HG03558 (cell line): ENCODE results near the gene FBXW2.
"Not testable (repeated sequence)": the region's sequence is repeated elsewhere in the genome, so short reads cannot be mapped to it uniquely, and the experiment has no call there.

ENCODE experiments used
- ATAC-seq: cut with Tn5 transposase; IDR thresholded peaks from one replicate; pipeline ENCODE4 v1.9.1; 2021; ENCODE audit warnings: moderate number of reproducible peaks; ENCODE audit not compliant: unreplicated experiment; ENCODE audit errors: extremely low read depth

The FBXW2 gene

DNA sequence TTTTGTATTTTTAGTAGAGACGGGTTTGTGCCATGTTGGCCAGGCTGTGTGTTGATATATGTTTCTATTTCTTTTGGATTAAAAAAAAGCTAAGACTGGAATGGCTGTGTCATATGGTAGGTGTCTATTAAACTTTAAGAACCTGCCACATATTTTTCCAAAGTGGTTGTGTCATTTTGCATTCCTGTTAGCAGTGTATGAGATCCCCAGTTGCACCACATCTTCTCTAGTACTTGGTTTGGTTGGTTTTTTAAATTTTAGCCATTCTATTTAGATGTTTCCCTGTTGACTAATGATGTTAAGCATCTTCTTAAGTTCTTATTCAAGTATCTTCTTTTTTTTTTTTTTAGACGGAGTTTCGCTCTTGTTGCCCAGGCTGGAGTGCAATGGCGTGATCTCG, 42.8 kb downstream of the FBXW2 start:
- no peak for ATAC-seq

DNA sequence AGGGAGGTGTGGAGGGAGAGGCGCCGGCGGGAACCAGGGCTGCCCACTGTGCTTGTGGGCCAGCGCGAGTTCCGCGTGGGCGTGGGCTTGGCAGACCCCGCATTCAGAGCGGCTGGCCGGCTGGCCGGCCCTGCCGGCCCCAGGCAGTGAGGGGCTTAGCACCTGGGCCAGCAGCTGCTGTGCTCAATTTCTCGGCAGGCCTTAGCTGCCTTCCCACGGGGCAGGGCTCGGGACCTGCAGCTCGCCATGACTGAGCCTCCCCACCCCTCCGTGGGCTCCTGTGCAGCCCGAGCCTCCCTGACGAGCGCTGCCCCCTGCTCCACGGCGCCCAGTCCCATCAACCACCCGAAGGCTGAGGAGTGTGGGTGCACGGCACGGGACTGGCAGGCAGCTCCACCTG, 46.9 kb downstream of the FBXW2 start:
- not testable (repeated sequence) for ATAC-seq

GRCh38 chr9:120745278-120745677, 47.9 kb downstream of the FBXW2 start:
- ATAC-seq = no peak

GRCh38 chr9:120742951-120743416, 50.2 kb downstream of the FBXW2 start:
- no peak for ATAC-seq

DNA sequence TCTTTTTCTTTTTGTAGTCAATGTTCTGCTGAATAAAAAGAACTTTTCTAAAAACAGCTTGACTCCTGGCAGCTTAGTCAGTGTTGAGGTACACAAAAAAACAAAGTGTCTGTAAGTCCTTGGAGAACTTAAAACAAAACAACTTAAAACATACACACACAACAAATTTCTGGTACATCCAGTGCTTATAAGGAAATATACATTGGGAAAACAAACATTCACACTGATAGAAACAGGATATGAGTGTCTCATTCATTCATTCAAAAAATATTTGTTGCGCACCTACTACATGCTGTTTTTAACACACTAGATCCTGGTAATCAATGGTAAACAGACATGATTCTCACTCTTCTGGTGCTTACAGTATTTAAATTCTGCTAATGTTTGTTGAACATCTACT, 51.5 kb downstream of the FBXW2 start:
- no peak for ATAC-seq

DNA sequence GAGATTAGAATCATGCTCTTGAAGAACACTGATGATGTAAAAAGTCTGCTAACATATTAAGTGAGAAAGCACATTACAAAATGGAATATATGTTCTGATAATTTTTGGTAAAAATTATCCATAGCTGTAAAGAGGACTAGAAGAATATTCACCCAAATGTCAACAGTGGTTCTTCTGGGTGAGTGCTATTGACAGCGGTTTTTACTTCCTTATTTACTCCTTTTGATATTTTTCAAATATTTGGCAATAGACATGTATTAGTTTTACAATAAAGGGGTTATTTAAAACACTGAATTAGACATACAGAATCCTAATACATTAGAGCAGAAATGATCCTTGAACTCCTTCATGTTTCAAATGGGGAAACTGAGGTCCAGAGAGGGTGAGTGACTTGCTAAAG, 52.0 kb downstream of the FBXW2 start:
- ATAC-seq = no peak

DNA sequence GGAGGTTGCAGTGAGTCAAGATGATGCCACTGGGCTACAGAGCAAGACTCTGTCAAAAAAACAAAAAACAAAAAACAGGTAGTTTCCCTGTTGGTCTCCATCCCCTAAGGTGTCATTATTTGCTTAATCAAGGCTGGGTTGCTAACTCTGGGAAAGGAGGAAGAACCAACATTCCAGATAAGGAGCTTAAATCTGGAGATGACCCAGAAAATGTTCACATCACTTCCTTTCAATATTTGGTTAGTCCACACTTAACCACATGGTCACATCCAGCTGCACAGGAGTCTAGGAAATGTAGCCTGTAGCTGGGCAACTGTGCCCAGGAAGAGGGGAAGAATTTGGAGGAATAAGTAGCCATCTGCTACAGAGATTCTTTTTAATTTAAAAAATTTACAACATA, 53.1 kb downstream of the FBXW2 start:
- no peak for ATAC-seq

DNA sequence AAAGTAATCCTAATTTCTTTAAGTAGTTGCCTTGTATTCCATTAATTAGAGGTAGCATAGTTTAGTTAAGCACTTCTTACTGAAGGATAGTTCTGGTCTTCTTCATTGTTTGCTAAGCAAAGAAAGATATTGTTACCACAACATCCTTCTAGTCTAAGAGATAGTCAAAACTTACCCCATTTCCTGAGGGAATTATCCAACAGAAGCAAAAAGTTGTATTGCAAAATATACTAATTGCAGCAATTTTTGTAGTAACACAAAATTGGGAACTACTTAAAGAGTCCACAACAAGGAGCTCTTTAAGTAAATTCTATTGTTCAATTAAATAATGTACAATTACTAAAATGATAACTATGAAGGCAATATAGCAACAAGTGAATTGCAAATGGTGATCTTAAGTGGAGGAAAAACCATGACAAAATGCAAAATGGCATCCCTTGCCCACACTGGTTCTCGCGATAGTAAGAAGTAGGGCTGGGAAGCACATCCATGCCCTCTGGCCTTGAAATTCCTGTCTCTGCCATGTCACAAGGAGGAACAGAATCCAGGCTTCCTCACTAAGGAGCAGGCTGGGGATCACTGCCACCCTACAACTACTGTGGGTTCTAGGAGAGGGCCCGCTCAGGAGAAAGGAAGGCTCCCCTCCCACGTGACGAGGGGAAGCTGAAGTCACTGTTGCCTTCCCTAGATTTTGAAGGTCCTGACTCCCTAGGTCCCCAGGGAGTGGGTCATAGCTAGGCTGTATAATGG, 55.6 kb downstream of the FBXW2 start:
- ATAC-seq = no peak

GRCh38 chr9:120736881-120737280, 56.3 kb downstream of the FBXW2 start:
- no peak for ATAC-seq

- ATAC-seq = no peak
Measured at GRCh38 chr9:120735415-120736126, 57.6 kb downstream of the FBXW2 start.

DNA sequence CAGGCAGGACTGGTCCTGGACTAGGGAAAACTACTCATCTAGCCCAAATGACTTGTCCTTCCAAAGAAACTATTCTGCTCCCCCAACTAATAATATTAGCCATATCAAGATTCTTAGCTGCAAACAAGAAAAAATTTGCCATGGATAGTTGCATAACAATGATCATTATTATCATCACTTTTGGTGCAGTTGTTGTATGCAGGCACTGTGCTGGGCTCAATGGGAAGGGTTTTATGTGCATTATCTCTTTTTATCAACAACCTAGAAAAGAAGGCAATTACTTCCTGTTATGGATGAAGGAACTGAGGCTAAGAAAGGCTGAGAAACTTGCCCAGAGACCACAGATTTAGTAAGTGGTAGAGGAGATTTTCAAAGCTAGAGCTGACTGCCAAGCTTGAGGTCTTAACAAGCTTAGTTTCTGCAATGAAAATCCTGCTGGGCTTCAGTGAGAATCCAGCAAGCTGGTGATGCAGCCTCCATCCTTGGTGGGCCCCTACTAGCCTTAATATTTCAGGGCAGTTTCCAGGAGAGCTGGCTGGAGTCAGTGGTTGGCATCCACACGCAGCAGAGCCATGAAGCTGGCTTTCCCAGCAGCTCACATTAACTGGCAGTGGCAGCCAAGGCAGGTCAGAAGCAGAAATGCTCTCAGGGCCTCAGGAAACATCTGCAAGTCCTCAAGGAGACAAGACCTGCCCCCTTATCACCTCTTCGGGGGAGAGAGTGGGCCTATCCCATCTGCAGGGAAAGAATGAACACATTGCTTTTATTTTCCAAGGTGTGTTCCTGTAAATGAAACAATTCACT, 58.4 kb downstream of the FBXW2 start:
- ATAC-seq = no peak

- ATAC-seq = no peak
Measured at GRCh38 chr9:120733190-120733589, 60.0 kb downstream of the FBXW2 start.

DNA sequence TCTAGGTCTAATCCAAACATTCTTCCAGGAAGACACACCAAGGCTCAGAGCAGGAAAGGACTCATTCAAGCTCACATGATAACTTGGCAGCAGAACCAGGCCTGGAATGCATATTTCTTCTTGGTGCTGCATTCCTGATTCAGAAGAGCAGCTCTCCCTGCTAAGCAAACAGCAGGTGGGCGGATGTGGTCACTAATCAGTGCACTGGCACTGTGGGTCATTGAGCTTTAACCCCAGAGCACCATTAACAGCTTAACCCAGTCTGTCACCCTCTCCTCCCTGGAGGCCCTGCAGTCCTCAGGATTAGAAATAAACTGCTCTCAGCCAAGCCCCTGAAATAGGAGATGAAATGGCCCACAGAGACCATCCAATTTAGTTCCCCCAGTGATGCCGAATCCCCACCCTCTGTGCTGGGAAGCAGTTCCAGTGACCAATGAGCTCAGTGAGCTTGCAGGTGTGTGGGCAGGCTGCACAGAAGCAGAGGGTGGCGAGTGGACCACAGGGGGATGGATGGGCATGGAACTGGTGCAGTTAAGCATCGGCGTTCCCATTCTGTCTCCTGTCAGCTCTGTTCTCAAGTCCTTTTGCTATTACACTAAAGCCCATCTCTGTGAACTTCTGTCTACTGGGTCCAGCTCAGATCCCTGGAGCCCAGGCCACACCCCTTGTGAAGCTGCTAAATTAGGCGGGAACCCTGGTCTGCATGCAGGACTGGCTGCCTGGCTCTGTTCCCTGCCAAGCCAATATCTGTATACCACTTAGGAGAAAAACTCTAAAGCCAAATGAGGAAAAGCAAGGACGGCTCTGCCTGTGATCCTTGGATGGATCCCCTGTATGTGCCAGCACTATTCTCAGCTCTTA, 62.3 kb downstream of the FBXW2 start:
- no peak for ATAC-seq

DNA sequence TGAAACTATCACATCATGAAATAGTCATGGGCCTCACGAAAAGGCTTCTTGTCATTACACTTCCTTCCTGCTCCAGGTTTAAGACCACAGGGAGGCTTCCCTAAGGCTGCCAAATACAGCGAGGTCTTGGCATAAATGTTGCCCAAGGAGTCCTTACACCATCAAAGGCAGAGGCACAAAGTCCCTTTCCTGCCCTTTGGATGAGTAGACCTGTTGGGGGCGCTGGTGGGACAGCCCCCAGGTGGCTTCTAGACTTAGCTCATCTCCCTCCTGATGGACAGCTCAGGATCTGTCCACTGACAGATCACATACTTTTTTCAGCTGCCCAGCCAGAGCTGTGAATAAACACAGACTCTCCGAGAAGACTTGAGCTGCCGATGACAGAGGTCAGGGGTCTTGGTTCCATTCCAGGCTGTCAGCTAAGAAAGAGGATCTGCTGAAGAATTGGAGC, 63.4 kb downstream of the FBXW2 start:
- ATAC-seq = no peak

DNA sequence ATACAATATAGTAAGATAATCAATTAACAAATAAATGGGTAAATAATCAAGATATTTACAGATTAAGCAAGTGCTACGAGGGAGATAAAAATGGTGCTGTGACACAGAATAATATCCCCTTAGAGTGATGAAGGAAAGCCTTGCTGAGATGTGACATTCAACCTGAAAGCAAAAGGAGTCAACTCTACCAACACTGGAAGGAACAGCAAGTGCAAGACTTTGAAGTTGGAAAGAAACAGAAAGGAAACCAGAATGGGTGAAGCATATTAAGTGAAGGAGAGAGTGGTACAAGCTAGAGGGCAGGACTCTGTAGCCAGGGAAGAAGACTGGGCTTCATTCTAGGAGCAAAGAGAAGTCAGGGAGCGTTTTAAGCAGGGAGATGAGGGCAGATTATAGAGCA, 66.7 kb downstream of the FBXW2 start:
- ATAC-seq = no peak

- ATAC-seq = no peak
Measured at GRCh38 chr9:120725907-120726306, 67.3 kb downstream of the FBXW2 start.

DNA sequence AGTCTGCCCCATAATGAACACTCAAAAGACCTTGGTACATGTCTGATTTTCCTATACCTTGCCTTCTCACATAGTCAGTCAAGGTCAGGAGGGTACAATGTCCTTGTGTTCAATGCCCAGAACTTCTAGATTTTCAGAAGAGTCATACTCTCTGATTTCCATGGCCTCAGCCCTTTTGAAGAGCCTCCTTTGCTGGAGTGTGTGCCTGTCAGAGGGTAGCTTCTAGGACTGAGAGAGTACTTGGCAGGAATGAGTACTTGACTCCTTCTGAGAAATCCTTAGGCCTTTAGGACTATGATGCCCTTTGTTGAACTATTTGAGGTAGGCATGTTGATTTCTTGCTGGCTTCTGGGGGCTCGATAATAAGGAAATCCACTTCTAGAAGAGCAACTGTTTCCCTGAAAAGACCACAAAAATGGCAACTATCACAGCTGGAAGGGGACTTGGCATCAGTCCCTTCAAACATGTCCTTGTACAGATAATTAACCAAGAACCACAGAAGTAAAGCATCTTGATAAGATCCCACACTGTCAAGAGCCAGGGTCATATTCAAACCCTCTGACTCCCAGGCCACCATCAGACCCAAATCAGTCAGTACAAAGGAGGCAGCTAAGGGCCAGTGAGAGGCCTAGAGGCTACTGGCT, 68.3 kb downstream of the FBXW2 start:
- no peak for ATAC-seq

GRCh38 chr9:120723565-120723964, 69.7 kb downstream of the FBXW2 start:
- no peak for ATAC-seq

GRCh38 chr9:120720404-120720803, 72.8 kb downstream of the FBXW2 start:
- no peak for ATAC-seq

GRCh38 chr9:120718316-120718715, 74.9 kb downstream of the FBXW2 start:
- no peak for ATAC-seq
